OCI-LY1 (cell line): ENCODE measurements around the gene SLC29A1.

Source experiments
- H2AFZ ChIP-seq: fragments of 200-600 bp; sonication (generic), shearing (Covaris generic); 2 replicates; pipeline ENCODE4 v1.6.0; 2014; ENCODE audit warnings: antibody characterized with exemption, mild to moderate bottlenecking, low read length
- H3F3A ChIP-seq: fragments of 200-600 bp; sonication (generic), shearing (Covaris generic); 2 replicates; pipeline ENCODE4 v1.6.0; 2014; ENCODE audit warnings: mild to moderate bottlenecking, antibody characterized with exemption, low read length, moderate library complexity; ENCODE audit not compliant: insufficient read depth
- H3K27ac ChIP-seq: fragments of 200-600 bp; sonication (generic); 2 replicates; pipeline ENCODE4 v1.5.1; 2014; ENCODE audit warnings: low read length, mixed run types, mild to moderate bottlenecking, low read depth; ENCODE audit not compliant: poor library complexity, severe bottlenecking
- H3K27me3 ChIP-seq: fragments of 200-600 bp; sonication (generic); 2 replicates; pipeline ENCODE4 v1.6.0; 2014; ENCODE audit warnings: antibody characterized with exemption, mild to moderate bottlenecking, low read length, moderate library complexity; ENCODE audit not compliant: insufficient read depth
- H3K36me3 ChIP-seq: fragments of 200-600 bp; sonication (generic); 2 replicates; pipeline ENCODE4 v1.6.1; 2014; ENCODE audit warnings: mild to moderate bottlenecking, antibody characterized with exemption, low read length, moderate library complexity, mixed read lengths; ENCODE audit not compliant: insufficient read depth
- H3K4me1 ChIP-seq: fragments of 200-600 bp; sonication (generic); 2 replicates; pipeline ENCODE4 v1.5.1; 2014; ENCODE audit warnings: mild to moderate bottlenecking, low read length, moderate library complexity; ENCODE audit not compliant: insufficient read depth, severe bottlenecking
- H3K4me2 ChIP-seq: fragments of 200-600 bp; sonication (generic), shearing (Covaris generic); 2 replicates; pipeline ENCODE4 v1.6.1; 2014; ENCODE audit warnings: low read length
- H3K4me3 ChIP-seq: fragments of 200-600 bp; sonication (generic); 2 replicates; pipeline ENCODE4 v1.5.1; 2014; ENCODE audit warnings: low read length, low read depth, mild to moderate bottlenecking, mixed read lengths; ENCODE audit not compliant: poor library complexity, severe bottlenecking
- H3K79me2 ChIP-seq: fragments of 200-600 bp; shearing (Covaris generic); 2 replicates; pipeline ENCODE4 v1.6.1; 2016; ENCODE audit warnings: mixed run types, low read length, mixed read lengths; ENCODE audit not compliant: insufficient read depth
- H3K9ac ChIP-seq: fragments of 200-600 bp; sonication (generic), shearing (Covaris generic); 2 replicates; pipeline ENCODE4 v1.6.1; 2014; ENCODE audit warnings: mild to moderate bottlenecking, low read length, mixed read lengths
- H3K9me2 ChIP-seq: fragments of 200-600 bp; sonication (generic), shearing (Covaris generic); 2 replicates; pipeline ENCODE4 v1.6.1; 2014; ENCODE audit warnings: low read depth, mild to moderate bottlenecking, low read length, mixed read lengths
- H3K9me3 ChIP-seq: fragments of 200-600 bp; shearing (Covaris generic); 2 replicates; pipeline ENCODE4 v1.6.1; 2014; ENCODE audit warnings: low read length, mixed read lengths
- H4K20me1 ChIP-seq: fragments of 200-600 bp; sonication (generic), shearing (Covaris generic); 2 replicates; pipeline ENCODE4 v1.6.0; 2016; ENCODE audit warnings: mild to moderate bottlenecking, low read length; ENCODE audit not compliant: insufficient read depth
- EZH2 ChIP-seq: fragments of 200-600 bp; sonication (generic), shearing (Covaris generic); IDR thresholded peaks from 2 replicates; pipeline ENCODE4 v1.8.0; 2017; ENCODE audit warnings: borderline replicate concordance, mixed run types, mild to moderate bottlenecking, antibody characterized with exemption, low read length, moderate library complexity, mixed read lengths
- TF ChIP-seq, protein P1 (sequence below): fragments of 200-600 bp; sonication (generic), shearing (Covaris generic); IDR thresholded peaks from 2 replicates; pipeline ENCODE4 v1.5.1; 2017; ENCODE audit warnings: mild to moderate bottlenecking, antibody characterized with exemption, low read length, moderate library complexity, mixed read lengths

The SLC29A1 gene

DNA sequence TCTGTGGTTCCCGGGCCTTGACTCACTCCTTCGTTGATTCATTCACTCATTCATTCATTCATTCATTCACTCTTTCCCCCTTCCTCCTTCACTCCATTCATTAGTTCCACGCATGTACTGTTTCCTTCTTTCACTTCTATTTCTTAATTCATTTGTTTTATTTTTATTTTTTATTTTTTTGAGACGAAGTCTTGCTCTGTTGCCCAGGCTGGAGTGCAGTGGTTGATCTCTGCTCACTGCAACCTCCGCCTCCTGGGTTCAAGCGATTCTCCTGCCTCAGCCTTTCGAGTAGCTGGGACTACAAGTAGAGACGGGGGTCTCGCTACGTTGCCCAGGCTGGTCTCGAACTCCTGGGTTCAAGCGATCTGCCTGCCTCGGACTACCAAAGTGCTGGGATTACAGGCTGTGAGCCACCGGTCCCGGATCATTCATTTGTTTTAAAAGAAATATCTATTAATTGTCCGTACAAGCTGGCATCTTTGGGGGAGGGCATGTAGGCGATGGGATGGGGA lies 42.4 kb downstream of the SLC29A1 start:
- H3K27me3 ChIP-seq: 0 out of 2 replicates have a peak, but pooled peaks cover 6% of the 10 kb centered on the region
- no peaks in the 10 kb centered on the region for H3K9me3 ChIP-seq
- H3K4me2 ChIP-seq: peak overlapping the region; percentile 91
- no peaks in the 10 kb centered on the region for H3K9me2 ChIP-seq
- no peak overlapping the region for H2AFZ ChIP-seq
- no peaks in the 10 kb centered on the region for H3F3A ChIP-seq
- no peaks in the 10 kb centered on the region for H4K20me1 ChIP-seq
- peaks cover 44% of the 10 kb centered on the region for H3K4me1 ChIP-seq
- peak overlapping the region; percentile 76 for H3K4me3 ChIP-seq
- H3K79me2 ChIP-seq: no peaks in the 10 kb centered on the region
- peaks cover 12% of the 10 kb centered on the region; the same call in 1 of the 2 replicates for H3K36me3 ChIP-seq
- H3K9ac ChIP-seq: no peak overlapping the region
- no peak overlapping the region for H3K27ac ChIP-seq
- TF ChIP-seq, protein P1, sequence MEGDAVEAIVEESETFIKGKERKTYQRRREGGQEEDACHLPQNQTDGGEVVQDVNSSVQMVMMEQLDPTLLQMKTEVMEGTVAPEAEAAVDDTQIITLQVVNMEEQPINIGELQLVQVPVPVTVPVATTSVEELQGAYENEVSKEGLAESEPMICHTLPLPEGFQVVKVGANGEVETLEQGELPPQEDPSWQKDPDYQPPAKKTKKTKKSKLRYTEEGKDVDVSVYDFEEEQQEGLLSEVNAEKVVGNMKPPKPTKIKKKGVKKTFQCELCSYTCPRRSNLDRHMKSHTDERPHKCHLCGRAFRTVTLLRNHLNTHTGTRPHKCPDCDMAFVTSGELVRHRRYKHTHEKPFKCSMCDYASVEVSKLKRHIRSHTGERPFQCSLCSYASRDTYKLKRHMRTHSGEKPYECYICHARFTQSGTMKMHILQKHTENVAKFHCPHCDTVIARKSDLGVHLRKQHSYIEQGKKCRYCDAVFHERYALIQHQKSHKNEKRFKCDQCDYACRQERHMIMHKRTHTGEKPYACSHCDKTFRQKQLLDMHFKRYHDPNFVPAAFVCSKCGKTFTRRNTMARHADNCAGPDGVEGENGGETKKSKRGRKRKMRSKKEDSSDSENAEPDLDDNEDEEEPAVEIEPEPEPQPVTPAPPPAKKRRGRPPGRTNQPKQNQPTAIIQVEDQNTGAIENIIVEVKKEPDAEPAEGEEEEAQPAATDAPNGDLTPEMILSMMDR: no peak
- TF ChIP-seq EZH2: no peak

DNA sequence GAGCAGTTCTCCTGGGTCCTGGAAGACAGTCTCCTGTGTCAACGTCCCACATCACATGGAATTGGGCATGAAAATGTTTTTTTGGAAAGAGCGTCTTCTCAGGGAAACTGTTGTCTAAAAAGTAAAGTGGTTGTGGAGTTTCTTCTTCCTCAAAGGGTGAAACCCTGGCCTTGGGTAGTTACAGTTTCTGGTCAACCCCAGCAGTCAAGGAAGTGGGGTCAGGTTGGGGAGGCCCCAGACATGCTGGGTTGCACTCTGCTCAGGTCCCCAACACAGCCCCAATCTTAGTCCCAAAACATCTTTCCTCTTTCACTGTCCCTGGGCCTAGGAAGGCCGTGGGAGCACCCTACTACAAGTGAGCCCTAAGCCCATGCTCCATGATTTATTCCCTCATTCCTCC lies 43.0 kb downstream of the SLC29A1 start:
- Histone ChIP-seq H3K9me2 (no peaks in the 10 kb centered on the region), H3K4me3 (no peak overlapping the region), H3K4me2 (no peak overlapping the region), H3K27me3 (0 out of 2 replicates have a peak, but pooled peaks cover 6% of the 10 kb centered on the region), H3K36me3 (peaks cover 12% of the 10 kb centered on the region; the same call in 1 of the 2 replicates), H3K9ac (no peak overlapping the region), H3K27ac (no peak overlapping the region), H4K20me1 (no peaks in the 10 kb centered on the region), H3F3A (no peaks in the 10 kb centered on the region), H3K4me1 (peaks cover 38% of the 10 kb centered on the region), H3K9me3 (no peaks in the 10 kb centered on the region), H2AFZ (no peak overlapping the region), H3K79me2 (no peaks in the 10 kb centered on the region)
- TF ChIP-seq, protein P1: no peak
- no peak for TF ChIP-seq EZH2

DNA sequence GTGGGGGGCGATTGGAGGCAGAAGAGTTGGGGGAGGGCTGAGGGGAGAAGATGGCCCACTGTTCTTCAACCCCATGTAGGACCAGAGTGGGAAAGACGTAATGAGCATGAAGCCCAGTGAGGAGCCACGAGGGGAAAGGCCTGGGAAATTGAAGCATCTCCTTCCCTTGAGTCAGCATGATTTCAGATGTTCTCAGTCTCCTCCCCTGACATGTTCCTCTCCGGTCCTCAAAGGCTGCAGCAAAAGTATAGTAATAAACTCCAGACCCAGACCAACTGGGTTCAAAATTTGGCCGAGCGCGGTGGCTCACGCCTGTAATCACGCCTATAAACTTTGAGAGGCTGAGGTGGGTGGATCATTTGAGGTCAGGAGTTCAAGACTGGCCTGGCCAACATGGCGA lies 43.9 kb downstream of the SLC29A1 start:
- H3K4me3 ChIP-seq: no peak overlapping the region
- peaks cover 4% of the 10 kb centered on the region; the same call in 1 of the 2 replicates for H3K36me3 ChIP-seq
- 0 out of 2 replicates have a peak, but pooled peaks cover 6% of the 10 kb centered on the region for H3K27me3 ChIP-seq
- H3K27ac ChIP-seq: no peak overlapping the region
- no peaks in the 10 kb centered on the region for H4K20me1 ChIP-seq
- H2AFZ ChIP-seq: no peak overlapping the region
- no peaks in the 10 kb centered on the region for H3F3A ChIP-seq
- no peak overlapping the region for H3K4me2 ChIP-seq
- no peak overlapping the region for H3K9ac ChIP-seq
- H3K4me1 ChIP-seq: peaks cover 31% of the 10 kb centered on the region
- no peaks in the 10 kb centered on the region for H3K79me2 ChIP-seq
- no peaks in the 10 kb centered on the region for H3K9me2 ChIP-seq
- TF ChIP-seq, protein P1: no peak
- TF ChIP-seq EZH2: no peak
- H3K9me3 ChIP-seq: no peaks in the 10 kb centered on the region
